GM12874 (cell line): ENCODE data around the gene STPG1.

Experiments used
- CTCF ChIP-seq: IDR thresholded peaks from 2 replicates; pipeline ENCODE4 v1.5.1; 2011; ENCODE audit warnings: low read depth, mild to moderate bottlenecking, control low read depth, low read length, moderate library complexity; ENCODE audit not compliant: insufficient read depth

STPG1 gene

GRCh38 chr1:24344090-24344742, 69.4 kb downstream of the STPG1 start:
- no peak for TF ChIP-seq CTCF

GRCh38 chr1:24343412-24344089, 70.0 kb downstream of the STPG1 start:
- TF ChIP-seq CTCF, result no peak

GRCh38 chr1:24341260-24341659, 72.3 kb downstream of the STPG1 start:
- TF ChIP-seq CTCF, result no peak

- TF ChIP-seq CTCF, result no peak
Observed at GRCh38 chr1:24340770-24341169, 72.8 kb downstream of the STPG1 start.

- TF ChIP-seq CTCF, result no peak
Observed at GRCh38 chr1:24339996-24340395, 73.6 kb downstream of the STPG1 start.

- no peak for TF ChIP-seq CTCF
Observed at GRCh38 chr1:24338447-24338846, 75.1 kb downstream of the STPG1 start.

GRCh38 chr1:24337455-24337854, 76.1 kb downstream of the STPG1 start:
- TF ChIP-seq CTCF, result no peak
